ENCODE measurements around the gene CEP95. TPM values are rescaled to one million over a fixed set of nuclear protein-coding genes. Genes with fewer than 3 reads are reported as not detected.

CEP95 gene
- total RNA-seq, 1 donor from 2014 or later: 50.8 TPM

GRCh38 chr17:64499805-64500486 is 6.8 kb upstream of the CEP95 start:
- H3K4me1 ChIP-seq: peaks cover 88% of the 10 kb centered on the region
- H3K36me3 ChIP-seq: peaks cover 14 to 73% of the 10 kb centered on the region in 2 donors
- H3K9me3 ChIP-seq: no peaks in the 10 kb centered on the region
- intact Hi-C loops (cut with DNase I): loop anchor here (10.0 kb wide), 1 partner anchor 195 kb away; no protein-coding TSS in a partner anchor
- TF ChIP-seq, protein P1, sequence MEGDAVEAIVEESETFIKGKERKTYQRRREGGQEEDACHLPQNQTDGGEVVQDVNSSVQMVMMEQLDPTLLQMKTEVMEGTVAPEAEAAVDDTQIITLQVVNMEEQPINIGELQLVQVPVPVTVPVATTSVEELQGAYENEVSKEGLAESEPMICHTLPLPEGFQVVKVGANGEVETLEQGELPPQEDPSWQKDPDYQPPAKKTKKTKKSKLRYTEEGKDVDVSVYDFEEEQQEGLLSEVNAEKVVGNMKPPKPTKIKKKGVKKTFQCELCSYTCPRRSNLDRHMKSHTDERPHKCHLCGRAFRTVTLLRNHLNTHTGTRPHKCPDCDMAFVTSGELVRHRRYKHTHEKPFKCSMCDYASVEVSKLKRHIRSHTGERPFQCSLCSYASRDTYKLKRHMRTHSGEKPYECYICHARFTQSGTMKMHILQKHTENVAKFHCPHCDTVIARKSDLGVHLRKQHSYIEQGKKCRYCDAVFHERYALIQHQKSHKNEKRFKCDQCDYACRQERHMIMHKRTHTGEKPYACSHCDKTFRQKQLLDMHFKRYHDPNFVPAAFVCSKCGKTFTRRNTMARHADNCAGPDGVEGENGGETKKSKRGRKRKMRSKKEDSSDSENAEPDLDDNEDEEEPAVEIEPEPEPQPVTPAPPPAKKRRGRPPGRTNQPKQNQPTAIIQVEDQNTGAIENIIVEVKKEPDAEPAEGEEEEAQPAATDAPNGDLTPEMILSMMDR (IDR thresholded peaks at IDR 0.05): no peak
- TF ChIP-seq POLR2A (IDR thresholded peaks at IDR 0.05) (no peak), POLR2AphosphoS5 (IDR thresholded peaks at IDR 0.05; ENCODE audit: insufficient read depth in 1 of 2, low read depth in 1 of 2) (no peak)
- DNase-seq (ENCODE audit: extremely low spot score in 2 of 2): no peak
- no peak overlapping the region for H3K4me3 ChIP-seq
- H3K27ac ChIP-seq: no peak overlapping the region
- H3K27me3 ChIP-seq: no peaks in the 10 kb centered on the region

DNA sequence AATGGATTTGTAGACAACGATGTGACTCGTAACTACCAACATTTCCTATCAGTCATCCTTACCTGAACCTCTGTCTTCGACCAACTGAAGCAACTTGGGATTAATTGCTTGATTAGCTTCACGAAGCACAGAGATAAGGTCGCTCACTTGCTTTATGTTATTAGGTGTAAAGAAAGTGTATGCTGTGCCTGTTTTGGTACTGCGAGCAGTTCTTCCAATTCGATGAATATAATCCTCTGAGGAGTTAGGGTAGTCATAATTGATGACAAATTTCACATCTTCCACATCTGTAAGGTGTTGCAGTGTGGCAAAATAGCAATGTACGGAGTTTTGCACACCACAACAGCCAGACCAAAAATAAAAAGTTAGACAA is 6.3 kb upstream of the CEP95 start:
- no peak for DNase-seq (ENCODE audit: extremely low spot score in 2 of 2)
- no peak for TF ChIP-seq POLR2AphosphoS5 (IDR thresholded peaks at IDR 0.05; ENCODE audit: insufficient read depth in 1 of 2, low read depth in 1 of 2)
- H3K27ac ChIP-seq: no peak overlapping the region
- no peaks in the 10 kb centered on the region for H3K27me3 ChIP-seq
- H3K9me3 ChIP-seq: no peaks in the 10 kb centered on the region
- H3K4me1 ChIP-seq: peaks cover 83% of the 10 kb centered on the region
- H3K36me3 ChIP-seq: peaks cover 14 to 73% of the 10 kb centered on the region in 2 donors
- intact Hi-C loops (cut with DNase I): no loop called here
- no peak overlapping the region for H3K4me3 ChIP-seq

- intact Hi-C loops (cut with DNase I): no loop called here
- Histone ChIP-seq H3K36me3 (peaks cover 14 to 73% of the 10 kb centered on the region in 2 donors), H3K9me3 (no peaks in the 10 kb centered on the region), H3K27me3 (no peaks in the 10 kb centered on the region), H3K27ac (no peak overlapping the region), H3K4me3 (no peak overlapping the region), H3K4me1 (peaks cover 76% of the 10 kb centered on the region)
- DNase-seq (ENCODE audit: extremely low spot score in 2 of 2): no peak
- TF ChIP-seq, protein P1 (IDR thresholded peaks at IDR 0.05): no peak
- TF ChIP-seq POLR2AphosphoS5 (IDR thresholded peaks at IDR 0.05; ENCODE audit: insufficient read depth in 1 of 2, low read depth in 1 of 2) (no peak), POLR2A (IDR thresholded peaks at IDR 0.05) (no peak)
These were observed 5.7 kb upstream of the CEP95 start for GRCh38 chr17:64500862-64501765.

GRCh38 chr17:64502021-64502420 is 4.8 kb upstream of the CEP95 start:
- H3K9me3 ChIP-seq: no peaks in the 10 kb centered on the region
- H3K4me3 ChIP-seq: no peak overlapping the region
- no peaks in the 10 kb centered on the region for H3K27me3 ChIP-seq
- peaks cover 74% of the 10 kb centered on the region for H3K4me1 ChIP-seq
- DNase-seq (ENCODE audit: extremely low spot score in 2 of 2): no peak
- H3K27ac ChIP-seq: no peak overlapping the region
- TF ChIP-seq, protein P1 (IDR thresholded peaks at IDR 0.05): no peak
- TF ChIP-seq POLR2A (IDR thresholded peaks at IDR 0.05): no peak
- no peak for TF ChIP-seq POLR2AphosphoS5 (IDR thresholded peaks at IDR 0.05; ENCODE audit: insufficient read depth in 1 of 2, low read depth in 1 of 2)
- peaks cover 14 to 73% of the 10 kb centered on the region in 2 donors for H3K36me3 ChIP-seq
- intact Hi-C loops (cut with DNase I): no loop called here

DNA sequence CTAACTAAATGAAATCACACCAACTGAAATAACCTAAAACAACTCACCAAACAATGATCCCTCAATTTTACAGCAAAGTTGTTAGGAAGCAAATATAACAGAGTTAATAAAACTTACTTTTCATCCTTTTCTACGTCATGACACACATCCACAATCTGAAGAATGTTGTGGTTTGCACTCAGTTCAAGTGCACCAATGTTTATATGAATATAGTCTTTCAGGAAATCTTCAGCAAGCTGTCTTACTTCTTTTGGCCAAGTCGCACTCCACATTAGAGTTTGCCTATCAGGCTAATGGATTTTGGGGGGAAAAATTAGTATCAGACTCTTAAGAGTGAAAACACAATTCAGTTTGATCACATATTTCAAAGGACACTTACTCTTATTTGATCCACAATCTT is 4.0 kb upstream of the CEP95 start:
- Histone ChIP-seq H3K36me3 (peaks cover 14 to 69% of the 10 kb centered on the region in 2 donors), H3K27ac (no peak overlapping the region), H3K4me3 (no peak overlapping the region), H3K4me1 (peaks cover 70% of the 10 kb centered on the region), H3K9me3 (no peaks in the 10 kb centered on the region), H3K27me3 (no peaks in the 10 kb centered on the region)
- no peak for DNase-seq (ENCODE audit: extremely low spot score in 2 of 2)
- intact Hi-C loops (cut with DNase I): no loop called here
- TF ChIP-seq, protein P1 (IDR thresholded peaks at IDR 0.05): no peak
- no peak for TF ChIP-seq POLR2AphosphoS5 (IDR thresholded peaks at IDR 0.05; ENCODE audit: insufficient read depth in 1 of 2, low read depth in 1 of 2)
- no peak for TF ChIP-seq POLR2A (IDR thresholded peaks at IDR 0.05)

Data from vagina (tissue), 2 donors.